SK-N-MC (cell line): ENCODE measurements around the gene KRT17.

Experiments
- EZH2 ChIP-seq: fragments of 200-600 bp; sonication (generic); IDR thresholded peaks from one replicate; pipeline ENCODE4 v1.6.1; 2017; ENCODE audit warnings: antibody characterized with exemption
- FOXP2 ChIP-seq: optimal IDR thresholded peaks from 2 replicates; pipeline ENCODE3; 2011; ENCODE audit warnings: mild to moderate bottlenecking, moderate library complexity; ENCODE audit not compliant: insufficient read depth; ENCODE audit errors: extremely low read length, control extremely low read depth
- POLR2AphosphoS5 ChIP-seq: IDR thresholded peaks from 2 replicates; pipeline ENCODE4 v1.6.1; 2012; ENCODE audit warnings: mild to moderate bottlenecking, low read depth, low read length, borderline replicate concordance

- TF ChIP-seq POLR2AphosphoS5 (no peak), FOXP2 (no peak), EZH2 (no peak)
Measured at GRCh38 chr17:41639492-41640473, 15.4 kb upstream of the KRT17 start.
